Parathyroid adenoma (tissue), 2 donors: ENCODE measurements around the gene NOC2L.
A peak's percentile ranks its signal among the peaks of the same experiment; 100 is the strongest.

ENCODE experiments used
- H2AFZ ChIP-seq: fragments of 300-600 bp; sonication (generic); one replicate; pipeline ENCODE4 v1.7.0; 2017; ENCODE audit warnings: antibody characterized with exemption, mild to moderate bottlenecking
- H3K27ac ChIP-seq: fragments of 300-600 bp; sonication (generic); one replicate; pipeline ENCODE4 v1.7.0; 2017
- H3K27me3 ChIP-seq: fragments of 300-600 bp; sonication (generic); one replicate; pipeline ENCODE4 v1.7.0; 2017; ENCODE audit warnings: low read length; ENCODE audit not compliant: control insufficient read depth, insufficient read depth
- H3K36me3 ChIP-seq: fragments of 300-600 bp; sonication (generic); one replicate; pipeline ENCODE4 v1.7.0; 2017; ENCODE audit warnings: low read length; ENCODE audit not compliant: control insufficient read depth, insufficient read depth
- H3K4me1 ChIP-seq: fragments of 300-600 bp; sonication (generic); one replicate; pipeline ENCODE4 v1.7.0; 2017; ENCODE audit warnings: control low read depth
- H3K4me2 ChIP-seq: fragments of 300-600 bp; sonication (generic); one replicate; pipeline ENCODE4 v1.7.0; 2017; ENCODE audit warnings: low read length
- H3K4me3 ChIP-seq: fragments of 300-600 bp; sonication (generic); one replicate; pipeline ENCODE4 v1.7.0; 2017; ENCODE audit warnings: low read depth, low read length
- H3K79me2 ChIP-seq: fragments of 300-600 bp; sonication (generic); one replicate; pipeline ENCODE4 v1.7.0; 2017; ENCODE audit warnings: control low read depth
- H3K9ac ChIP-seq: fragments of 300-600 bp; sonication (generic); one replicate; pipeline ENCODE4 v1.7.0; 2017; ENCODE audit warnings: mild to moderate bottlenecking
- H3K9me3 ChIP-seq: fragments of 300-600 bp; sonication (generic); one replicate; pipeline ENCODE4 v1.7.0; 2017; ENCODE audit warnings: low read length; ENCODE audit not compliant: control insufficient read depth
- TF ChIP-seq, protein P1 (sequence below): fragments of 300-600 bp; sonication (generic); IDR thresholded peaks from one replicate; pipeline ENCODE4 v1.7.0; 2017; ENCODE audit warnings: antibody characterized with exemption, mild to moderate bottlenecking
- donor health status: primary hyperparathyroidism.

NOC2L gene

DNA sequence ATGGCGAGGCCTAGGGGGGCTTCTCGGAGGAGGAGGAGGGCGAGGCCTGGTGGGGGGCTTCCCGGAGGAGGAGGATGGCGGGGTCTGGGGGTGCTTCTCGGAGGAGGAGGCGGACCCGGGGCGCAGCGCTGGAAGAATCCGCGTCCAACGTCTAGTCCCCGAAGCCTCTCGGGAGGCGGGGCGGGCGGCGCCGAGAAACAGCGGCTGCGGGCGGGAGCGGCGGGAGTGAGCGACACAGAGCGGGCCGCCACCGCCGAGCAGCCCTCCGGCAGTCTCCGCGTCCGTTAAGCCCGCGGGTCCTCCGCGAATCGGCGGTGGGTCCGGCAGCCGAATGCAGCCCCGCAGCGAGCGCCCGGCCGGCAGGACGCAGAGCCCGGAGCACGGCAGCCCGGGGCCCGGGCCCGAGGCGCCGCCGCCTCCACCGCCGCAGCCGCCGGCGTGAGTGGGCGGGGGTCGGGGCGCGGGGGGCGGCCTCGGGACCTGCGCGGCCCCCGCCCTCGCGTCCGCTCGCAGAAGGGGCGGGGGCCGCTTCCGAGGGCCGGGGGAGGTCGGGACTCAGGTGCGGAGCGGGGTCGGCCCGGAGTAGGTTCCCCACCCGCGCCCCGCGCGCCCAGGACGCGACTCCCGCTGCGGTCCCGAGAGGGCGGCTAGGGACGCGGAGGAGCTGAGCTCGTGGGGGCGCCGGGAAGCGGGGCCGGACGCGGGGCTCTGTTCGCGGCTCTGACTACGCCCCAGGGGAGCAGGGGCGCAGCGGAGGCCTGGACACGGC lies 1.5 kb upstream of the NOC2L start, which contains the start of gene KLHL17:
TSS of gene KLHL17 (plus strand) at position 222 of the 769 bp plus-strand sequence. CDS start at position 332, 110 bp downstream.
- Histone ChIP-seq H3K9me3 (no peaks in the 10 kb centered on the region), H3K79me2 (no peaks in the 10 kb centered on the region), H3K4me3 (peak within 1 kb of the TSS; percentile 37), H3K4me1 (no peaks in the 10 kb centered on the region), H3K36me3 (no peaks in the 10 kb centered on the region), H3K9ac (no peak within 1 kb of the TSS), H2AFZ (peak within 1 kb of the TSS; percentile 56), H3K27ac (no peak within 1 kb of the TSS), H3K4me2 (peak within 1 kb of the TSS; percentile 99), H3K27me3 (no peaks in the 10 kb centered on the region)
- TF ChIP-seq, protein P1, sequence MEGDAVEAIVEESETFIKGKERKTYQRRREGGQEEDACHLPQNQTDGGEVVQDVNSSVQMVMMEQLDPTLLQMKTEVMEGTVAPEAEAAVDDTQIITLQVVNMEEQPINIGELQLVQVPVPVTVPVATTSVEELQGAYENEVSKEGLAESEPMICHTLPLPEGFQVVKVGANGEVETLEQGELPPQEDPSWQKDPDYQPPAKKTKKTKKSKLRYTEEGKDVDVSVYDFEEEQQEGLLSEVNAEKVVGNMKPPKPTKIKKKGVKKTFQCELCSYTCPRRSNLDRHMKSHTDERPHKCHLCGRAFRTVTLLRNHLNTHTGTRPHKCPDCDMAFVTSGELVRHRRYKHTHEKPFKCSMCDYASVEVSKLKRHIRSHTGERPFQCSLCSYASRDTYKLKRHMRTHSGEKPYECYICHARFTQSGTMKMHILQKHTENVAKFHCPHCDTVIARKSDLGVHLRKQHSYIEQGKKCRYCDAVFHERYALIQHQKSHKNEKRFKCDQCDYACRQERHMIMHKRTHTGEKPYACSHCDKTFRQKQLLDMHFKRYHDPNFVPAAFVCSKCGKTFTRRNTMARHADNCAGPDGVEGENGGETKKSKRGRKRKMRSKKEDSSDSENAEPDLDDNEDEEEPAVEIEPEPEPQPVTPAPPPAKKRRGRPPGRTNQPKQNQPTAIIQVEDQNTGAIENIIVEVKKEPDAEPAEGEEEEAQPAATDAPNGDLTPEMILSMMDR, result no peak

DNA sequence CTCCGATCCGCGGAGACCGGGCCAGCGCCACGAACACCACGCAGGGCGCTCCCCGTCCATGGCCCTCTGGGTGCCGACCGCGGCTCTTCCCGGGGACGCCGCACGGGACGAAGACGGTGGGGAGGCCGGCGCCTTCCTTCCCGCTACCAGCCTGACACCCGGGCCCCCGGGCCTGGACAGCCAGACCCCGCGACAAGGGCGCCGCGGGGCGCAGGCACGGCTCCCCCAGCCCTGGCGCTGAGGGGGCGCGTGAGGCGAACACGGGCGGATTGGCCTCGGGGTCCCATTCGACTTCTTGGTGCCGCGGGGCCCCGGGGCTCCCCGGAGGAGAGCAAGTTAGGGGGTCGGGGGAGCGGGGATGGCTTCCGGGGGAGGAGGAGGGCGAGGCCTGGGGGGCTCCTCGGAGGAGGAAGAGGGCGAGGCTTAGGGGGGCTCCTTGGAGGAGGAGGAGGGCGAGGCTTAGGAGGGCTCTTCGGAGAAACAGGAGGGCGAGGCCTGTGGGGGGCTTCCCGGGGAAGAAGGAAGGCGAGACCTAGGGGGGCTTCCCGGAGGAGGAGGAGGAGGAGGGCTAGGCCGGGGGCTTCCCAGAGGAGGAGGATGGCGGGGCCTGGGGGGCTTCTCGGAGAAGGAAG lies 791 bp upstream of the NOC2L start:
- H3K36me3 ChIP-seq, result no peaks in the 10 kb centered on the region

DNA sequence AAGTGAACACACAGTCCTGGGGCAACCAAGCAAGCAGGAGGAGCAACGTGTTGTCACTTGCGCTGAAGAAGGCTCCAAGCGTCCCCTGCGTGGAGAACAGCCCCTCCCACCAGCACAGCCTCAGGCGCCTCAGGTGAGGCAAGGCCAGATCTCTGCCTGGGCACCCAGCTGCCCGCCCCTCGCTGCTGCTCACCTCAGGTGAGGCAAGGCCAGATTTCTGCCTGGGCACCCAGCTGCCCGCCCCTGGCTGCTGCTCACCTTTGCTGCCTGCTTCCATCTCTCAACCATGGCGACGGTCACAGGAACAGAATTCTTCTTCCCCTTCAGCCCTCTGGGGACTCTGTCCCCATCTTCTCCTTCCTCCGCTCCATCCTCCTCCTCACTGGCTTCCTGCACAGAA lies 2.4 kb downstream of the NOC2L start:
- Histone ChIP-seq H3K9me3 (no peaks in the 10 kb centered on the region), H3K4me2 (no peak overlapping the region), H3K4me3 (no peak overlapping the region), H3K79me2 (no peaks in the 10 kb centered on the region), H2AFZ (no peak overlapping the region), H3K27ac (no peak overlapping the region), H3K9ac (no peak overlapping the region), H3K36me3 (no peaks in the 10 kb centered on the region), H3K27me3 (no peaks in the 10 kb centered on the region), H3K4me1 (no peaks in the 10 kb centered on the region)
- TF ChIP-seq, protein P1, result no peak

More for the DNA sequence above, 791 bp upstream of the NOC2L start:
- H3K9me3 ChIP-seq, result no peaks in the 10 kb centered on the region
- H3K27me3 ChIP-seq, result no peaks in the 10 kb centered on the region
- no peak overlapping the region for H3K27ac ChIP-seq
- TF ChIP-seq, protein P1, result no peak
- no peaks in the 10 kb centered on the region for H3K4me1 ChIP-seq
- H2AFZ ChIP-seq, result peak overlapping the region; percentile 56
- peak overlapping the region; percentile 37 for H3K4me3 ChIP-seq
- H3K79me2 ChIP-seq, result no peaks in the 10 kb centered on the region
- peak overlapping the region; percentile 57 for H3K4me2 ChIP-seq
- H3K9ac ChIP-seq, result no peak overlapping the region

DNA sequence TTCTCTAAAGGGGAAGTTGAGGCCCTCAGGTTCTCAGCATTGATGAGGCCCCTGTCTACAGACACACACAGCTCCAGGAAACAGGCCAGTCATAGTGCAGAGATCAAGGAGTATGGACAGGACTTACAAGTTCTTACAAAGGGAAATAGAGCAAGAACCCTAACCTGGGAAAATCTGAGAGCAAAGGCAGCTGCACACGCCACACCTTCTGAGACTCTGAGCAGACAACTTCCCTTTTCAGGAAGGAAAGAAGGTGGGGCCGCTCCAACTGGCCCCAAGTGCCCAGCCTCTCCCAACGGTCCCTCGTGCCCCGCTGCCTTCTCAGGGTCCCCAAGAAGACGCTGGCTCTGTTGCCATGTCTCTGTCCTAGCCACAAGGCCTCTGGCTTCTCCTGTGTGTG lies 3.6 kb downstream of the NOC2L start:
- Histone ChIP-seq H3K27ac (no peak overlapping the region), H3K4me2 (no peak overlapping the region), H3K79me2 (no peaks in the 10 kb centered on the region), H3K9ac (no peak overlapping the region), H3K4me1 (no peaks in the 10 kb centered on the region), H3K9me3 (no peaks in the 10 kb centered on the region), H3K27me3 (no peaks in the 10 kb centered on the region), H2AFZ (no peak overlapping the region), H3K4me3 (no peak overlapping the region), H3K36me3 (no peaks in the 10 kb centered on the region)
- TF ChIP-seq, protein P1, result no peak
